Activated CD4-positive, alpha-beta T cell treated with anti-CD3 and anti-CD28 coated beads, Interleukin-2, amount 50 U/mL, for 48 hours (primary cell): Measurements from ENCODE around the gene FAM177B.
"Not testable (repeated sequence)": the region's sequence is repeated elsewhere in the genome, so short reads cannot be mapped to it uniquely, and the experiment has no call there.

Experiments used
- DNase-seq, 2 experiments: peaks; one replicate each; pipeline ENCODE4 v3.0.0-alpha.2; 2020

FAM177B gene

GRCh38 chr1:222741630-222742457, 4.8 kb downstream of the FAM177B start:
- DNase-seq = not testable (repeated sequence)

DNA sequence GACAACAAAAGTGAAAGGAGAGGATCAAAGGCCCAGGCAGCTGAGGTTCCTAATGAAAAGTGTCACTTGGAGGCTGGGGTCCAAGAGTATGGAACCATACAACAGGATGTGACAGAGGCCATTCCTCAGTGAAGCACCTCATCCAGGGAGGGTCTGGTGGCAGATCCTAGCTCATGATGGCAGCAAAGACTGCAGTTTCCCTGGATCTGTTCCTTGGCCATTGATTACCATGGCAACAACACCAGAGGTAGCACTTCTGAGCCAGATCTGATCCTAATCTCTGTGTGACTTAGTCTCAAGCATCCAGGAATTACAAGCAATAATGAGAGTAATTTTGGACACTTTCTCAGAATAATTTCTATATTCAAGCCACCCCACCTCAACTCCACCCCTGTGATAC, 12.9 kb downstream of the FAM177B start:
- no peak for DNase-seq

DNA sequence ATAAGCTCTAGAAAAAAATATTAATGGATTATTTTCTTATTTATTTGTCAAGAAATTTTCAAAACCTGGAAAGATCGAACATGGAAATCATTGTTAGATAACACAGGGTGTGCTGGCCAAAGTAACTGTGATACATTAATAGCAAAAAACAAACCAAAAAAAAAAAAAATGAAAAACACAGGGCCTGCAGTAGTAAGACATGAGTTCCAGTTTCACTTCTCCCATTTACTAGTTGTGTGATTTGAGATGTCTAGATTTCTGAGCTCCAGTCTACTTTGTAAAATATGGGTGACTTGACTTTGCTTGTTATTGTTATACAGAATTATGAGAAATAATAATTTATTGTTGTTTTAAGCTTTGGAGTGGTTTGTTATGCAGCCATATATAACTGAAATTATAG, 13.6 kb downstream of the FAM177B start:
- DNase-seq = no peak

DNA sequence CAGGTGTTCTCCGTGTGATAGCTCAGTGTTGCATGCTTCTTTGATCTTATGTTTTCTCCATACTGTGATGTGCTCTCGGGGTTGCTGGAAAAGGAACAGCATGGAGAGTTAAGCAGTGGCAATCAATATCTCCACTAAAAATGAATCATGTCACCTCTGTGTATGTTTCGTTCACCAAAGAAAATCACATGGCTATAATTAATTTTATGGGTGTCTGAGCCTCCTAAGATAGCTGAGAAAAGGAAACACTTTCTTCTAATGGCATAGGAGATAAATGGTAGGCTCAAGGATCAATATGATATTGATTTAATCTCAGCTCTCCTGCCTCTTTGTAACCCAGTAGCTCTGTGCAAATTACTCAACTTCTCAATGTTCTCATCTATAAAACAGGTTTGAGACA, 14.3 kb downstream of the FAM177B start:
- no peak for DNase-seq

GRCh38 chr1:222754366-222755139, 17.6 kb downstream of the FAM177B start:
- DNase-seq = no peak

DNA sequence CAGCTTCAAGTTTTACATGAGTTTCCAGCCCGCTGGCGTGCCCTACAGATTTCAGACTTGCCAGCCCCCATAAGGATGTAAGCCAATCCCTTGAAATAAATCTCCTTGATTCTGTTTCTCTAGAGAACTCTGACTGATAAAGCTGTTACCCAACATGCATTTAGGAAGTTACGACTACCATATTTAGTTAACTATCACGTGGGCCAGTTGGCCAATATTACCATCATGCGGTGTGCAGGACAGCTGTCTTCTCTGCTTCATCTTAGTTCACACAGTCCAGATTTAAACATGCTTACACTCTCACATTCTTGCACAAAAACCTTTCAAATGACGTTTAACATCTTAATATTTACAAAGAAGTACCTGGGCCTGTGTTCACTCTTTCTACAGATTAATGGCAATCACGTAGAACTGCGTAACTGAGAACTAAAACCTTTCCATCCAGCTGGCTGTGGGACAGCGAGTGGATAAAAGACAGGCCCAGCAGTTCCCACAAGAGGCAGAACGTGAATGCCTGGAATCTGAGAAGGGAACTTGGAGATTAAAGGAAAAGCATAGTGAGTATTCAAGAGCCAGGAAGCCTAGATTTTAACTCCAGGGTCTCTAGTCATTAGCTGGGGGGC, 20.8 kb downstream of the FAM177B start:
- no peak for DNase-seq

DNA sequence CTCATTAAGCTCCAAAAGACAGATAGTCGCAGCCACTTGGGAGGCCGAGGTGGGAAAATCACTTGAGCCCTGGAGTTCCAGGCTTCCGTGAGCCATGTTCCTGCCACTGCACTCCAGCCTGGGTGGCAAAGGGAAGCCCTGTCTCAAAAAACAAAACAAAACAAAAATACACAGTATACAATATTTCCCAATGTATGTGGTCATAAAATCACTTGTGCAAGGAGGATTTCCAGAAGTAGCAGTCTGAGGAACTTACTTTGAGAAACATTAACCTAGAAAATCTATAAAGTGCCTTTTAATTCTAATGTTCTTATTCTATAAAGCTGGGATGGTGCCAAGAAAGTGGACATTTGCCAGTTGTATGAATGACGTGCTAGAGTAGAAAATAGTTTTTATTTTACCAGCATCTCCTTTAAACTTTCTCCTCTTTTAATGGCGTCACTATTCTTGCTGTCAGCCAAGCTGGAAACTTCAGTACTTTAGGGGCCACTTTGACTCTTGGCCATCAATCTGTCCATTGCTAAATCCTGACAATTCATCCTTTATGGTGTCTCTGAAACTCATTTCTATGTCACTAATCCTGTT, 22.5 kb downstream of the FAM177B start:
- DNase-seq = no peak

DNA sequence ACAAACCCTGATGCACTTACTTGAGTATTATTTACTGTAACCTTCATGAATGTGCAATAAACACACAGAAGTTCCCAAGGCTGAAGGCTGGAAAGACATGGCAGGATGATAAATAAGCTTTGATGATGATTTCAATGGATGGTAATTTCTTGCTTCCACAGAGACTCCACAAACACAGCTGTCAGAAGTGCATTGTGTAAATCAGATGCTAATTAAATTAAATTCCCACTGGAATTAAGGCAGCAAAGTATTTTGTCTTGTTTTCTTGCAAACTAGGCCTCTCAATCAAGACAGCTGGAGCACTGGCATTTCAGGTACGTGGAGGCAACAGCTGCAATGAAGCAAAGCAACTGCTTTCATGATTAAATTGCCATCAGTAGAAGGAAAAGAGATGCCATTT, 24.1 kb downstream of the FAM177B start:
- no peak for DNase-seq

DNA sequence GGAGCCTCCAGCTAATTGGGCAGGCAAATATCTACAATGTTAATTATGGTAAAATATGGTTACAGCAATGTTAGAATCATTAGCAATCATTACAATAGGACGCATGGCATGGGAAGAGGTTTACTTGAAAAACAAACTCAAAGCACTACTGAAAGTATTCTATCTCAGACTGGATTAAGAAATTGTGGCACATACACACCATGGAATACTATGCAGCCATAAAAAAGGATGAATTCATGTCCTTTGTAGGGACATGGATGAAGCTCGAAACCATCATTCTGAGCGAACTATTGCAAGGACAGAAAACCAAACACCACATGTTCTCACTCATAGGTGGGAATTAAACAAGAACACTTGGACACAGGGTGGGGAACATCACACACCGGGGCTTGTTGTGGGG, 25.2 kb downstream of the FAM177B start:
- not testable (repeated sequence) for DNase-seq

- no peak for DNase-seq
Observed at GRCh38 chr1:222767152-222767571, 30.2 kb downstream of the FAM177B start.

DNA sequence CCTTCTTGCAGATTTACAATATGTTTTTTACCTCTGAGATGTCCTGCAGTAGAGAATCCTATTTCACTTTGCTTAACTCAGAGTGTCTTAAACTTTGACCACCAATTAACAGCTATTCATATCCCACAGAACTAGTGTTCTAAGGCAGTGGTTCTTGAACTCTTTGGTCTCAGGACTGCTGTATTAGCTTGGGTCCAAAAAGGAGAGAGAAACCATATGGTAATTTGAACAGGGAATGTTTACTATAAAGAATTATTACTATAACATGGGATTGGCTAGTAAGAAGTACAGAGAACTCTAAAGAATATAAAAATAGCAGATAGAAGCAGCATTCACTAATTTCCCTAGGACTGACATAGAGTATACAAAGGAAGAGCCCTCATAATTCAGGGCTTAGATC, 31.6 kb downstream of the FAM177B start:
- DNase-seq = no peak

DNA sequence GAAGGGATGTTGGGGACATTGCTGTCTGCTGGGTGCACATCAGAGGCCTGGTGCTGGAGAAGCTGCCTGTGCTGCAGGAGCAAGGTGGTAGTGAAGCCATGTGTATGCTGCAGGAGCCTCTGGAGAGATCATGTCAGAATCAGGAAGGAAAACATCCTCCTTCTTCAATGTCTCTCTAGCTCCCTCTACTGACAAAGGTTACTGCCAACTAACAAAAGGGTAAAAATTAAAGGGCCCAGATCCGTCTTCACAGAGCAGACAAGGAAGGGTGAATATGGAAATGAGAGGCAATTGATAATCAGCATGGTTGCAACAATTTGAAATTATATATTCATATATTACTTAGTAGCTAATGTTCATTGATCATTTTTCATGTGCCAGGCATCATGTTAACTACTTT, 32.2 kb downstream of the FAM177B start:
- no peak for DNase-seq

DNA sequence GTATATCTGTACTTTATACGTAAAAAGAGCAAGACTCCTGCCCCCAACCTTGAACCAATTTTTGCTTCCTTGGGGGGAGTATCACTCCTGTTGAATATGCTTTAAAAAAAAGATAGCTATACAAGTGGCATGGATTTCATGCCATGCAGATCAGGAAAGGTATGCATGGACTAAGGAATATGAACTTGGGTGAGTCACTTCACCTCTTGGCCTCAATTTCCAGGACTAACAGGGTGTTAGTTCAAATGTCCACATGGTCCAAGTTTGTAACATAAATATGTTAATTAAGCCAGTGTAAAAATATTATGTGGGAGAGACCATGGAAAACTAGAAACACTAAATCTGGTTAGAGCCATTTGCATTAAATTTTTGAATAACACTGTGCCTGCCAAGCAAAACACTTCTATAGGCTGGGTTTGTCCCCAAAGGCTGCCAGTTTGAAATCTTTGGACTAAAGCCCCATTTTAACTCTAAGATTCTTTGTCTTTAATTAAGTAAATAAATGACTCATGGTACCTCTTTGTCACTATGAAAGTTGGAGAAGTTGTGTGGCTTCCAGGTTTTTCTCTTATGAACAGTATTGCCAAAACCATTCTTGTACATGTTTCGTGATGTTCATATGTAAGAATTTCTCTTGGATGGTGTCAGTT, 33.1 kb downstream of the FAM177B start:
- no peak for DNase-seq

GRCh38 chr1:222772996-222773379, 36.0 kb downstream of the FAM177B start:
- no peak for DNase-seq

DNA sequence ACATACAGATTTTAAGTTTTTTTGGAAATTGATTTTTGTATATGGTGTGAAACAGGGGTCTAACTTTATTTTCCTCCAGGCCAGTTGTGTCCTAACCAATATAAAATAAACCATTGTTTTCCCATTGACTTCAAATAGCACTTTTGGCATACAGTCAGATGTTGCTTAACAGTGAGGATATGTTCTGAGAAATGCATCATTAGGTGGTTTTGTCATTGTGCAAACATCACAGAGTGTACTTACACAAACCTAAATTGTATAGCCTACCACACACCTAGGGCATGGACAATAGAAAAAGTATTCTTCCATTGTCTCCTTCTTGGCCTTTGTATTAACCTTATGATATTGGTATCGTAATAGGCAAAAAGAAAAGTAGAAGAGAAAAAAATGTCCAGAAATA, 40.5 kb downstream of the FAM177B start:
- DNase-seq = no peak

GRCh38 chr1:222777977-222778376, 41.0 kb downstream of the FAM177B start:
- no peak for DNase-seq

DNA sequence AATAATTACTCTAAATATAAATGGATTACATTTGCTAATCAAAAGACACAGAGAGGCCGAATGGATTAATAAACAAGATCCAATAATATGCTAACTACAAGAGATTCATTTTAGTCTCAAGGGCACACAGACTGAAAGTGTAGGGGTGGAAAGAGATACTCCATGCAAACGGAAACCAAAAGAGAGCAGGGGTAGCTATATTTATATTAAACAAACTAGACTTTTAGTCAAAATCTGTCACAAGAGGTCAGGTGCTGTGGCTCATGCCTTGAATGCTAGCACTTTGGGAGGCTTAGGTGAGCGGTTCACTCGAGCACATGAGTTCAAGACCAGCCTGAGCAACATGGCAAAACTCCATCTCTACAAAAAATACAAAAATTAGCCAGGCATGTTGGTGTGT, 44.2 kb downstream of the FAM177B start:
- no peak for DNase-seq

DNA sequence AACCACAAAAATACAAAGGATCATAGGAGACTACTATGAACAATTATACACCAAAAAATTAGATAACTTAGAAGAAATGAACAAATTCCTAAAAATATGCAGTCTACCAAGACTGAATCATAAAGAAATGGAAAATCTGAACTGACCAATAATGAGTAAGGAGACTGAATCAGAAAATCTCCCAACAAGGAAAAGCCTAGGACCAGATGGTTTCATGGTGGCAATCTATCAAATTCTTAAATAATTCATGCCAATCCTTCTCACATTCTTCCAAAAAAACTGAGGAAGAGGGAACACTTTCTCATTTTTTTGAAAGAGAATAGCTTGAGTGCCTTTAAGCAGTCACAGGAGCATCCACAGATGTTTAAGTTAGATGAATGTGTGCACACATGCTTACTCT, 46.0 kb downstream of the FAM177B start:
- no peak for DNase-seq

GRCh38 chr1:222784371-222784770, 47.4 kb downstream of the FAM177B start:
- DNase-seq = no peak

DNA sequence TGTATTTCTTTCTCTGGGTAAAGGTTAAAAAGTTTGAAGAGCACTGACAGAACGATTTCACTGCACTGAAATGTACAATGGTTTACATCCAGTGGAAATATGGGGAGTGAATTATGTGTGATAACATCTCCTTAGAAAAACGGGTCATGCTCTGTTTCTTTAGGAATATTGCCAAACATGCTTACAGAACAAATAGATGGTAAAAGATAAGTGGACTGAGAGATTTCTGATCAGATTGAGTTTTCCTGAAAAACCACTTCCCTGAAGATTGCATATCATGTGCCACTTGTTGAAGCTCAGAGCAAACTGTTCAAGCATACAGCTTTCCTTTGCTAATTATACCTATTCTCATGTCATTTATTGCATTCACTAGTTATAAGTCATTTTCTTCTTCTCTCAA, 47.9 kb downstream of the FAM177B start:
- DNase-seq = no peak

GRCh38 chr1:222785529-222785928, 48.5 kb downstream of the FAM177B start:
- DNase-seq = no peak

- DNase-seq = no peak
Observed at GRCh38 chr1:222786121-222786520, 49.1 kb downstream of the FAM177B start.

DNA sequence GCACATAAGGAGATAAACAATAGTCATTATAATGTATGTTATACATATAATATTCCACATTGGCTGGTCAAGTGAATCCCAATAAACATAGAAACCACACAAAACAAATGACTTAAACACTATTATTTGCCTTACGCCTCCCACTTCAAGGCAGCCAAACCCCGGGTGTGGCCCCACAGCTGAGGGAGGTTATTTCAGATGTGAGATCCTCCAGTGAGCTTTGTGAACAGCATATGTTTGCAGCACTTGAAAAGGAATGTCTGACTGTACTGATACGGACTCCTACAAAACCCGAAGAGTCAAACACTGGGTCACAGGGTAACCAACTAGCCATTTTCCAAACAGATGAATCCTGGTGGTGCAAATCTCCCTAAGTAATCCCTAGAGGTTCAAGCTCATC, 50.7 kb downstream of the FAM177B start:
- DNase-seq = no peak
